ENCODE data around the gene COL6A3.

DNA sequence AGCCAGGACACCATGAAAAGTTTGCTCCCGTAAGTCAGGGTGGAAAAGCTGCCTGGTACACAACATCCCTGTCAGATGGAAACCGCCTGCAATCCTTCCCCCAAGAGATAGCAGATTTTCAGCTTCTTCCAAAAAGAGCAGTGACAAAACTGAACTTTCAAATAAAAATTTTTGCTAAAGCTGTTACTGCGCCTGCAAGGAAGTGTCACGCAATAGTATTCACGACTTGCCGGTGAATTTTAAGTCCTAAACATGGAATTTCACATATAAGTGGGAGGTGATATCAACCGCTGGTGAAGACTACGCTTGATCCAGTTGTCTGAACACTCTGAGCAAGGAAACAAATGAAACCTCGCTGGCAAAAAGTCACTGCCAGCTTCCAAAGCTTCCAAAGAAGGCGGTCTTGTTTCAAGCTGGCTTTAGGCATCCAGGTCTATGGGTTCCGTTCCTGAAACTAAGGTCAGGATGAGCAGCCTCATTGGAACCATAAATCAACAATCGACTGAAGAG is 2.8 kb downstream of the COL6A3 start:
- TF ChIP-seq EZH2 (IDR thresholded peaks at IDR 0.05; ENCODE audit: low read length, unreplicated experiment) (no peak), EZH2phosphoT487 (IDR thresholded peaks at IDR 0.05; ENCODE audit: borderline replicate concordance, low read length) (no peak)
- TF ChIP-seq, protein P1, sequence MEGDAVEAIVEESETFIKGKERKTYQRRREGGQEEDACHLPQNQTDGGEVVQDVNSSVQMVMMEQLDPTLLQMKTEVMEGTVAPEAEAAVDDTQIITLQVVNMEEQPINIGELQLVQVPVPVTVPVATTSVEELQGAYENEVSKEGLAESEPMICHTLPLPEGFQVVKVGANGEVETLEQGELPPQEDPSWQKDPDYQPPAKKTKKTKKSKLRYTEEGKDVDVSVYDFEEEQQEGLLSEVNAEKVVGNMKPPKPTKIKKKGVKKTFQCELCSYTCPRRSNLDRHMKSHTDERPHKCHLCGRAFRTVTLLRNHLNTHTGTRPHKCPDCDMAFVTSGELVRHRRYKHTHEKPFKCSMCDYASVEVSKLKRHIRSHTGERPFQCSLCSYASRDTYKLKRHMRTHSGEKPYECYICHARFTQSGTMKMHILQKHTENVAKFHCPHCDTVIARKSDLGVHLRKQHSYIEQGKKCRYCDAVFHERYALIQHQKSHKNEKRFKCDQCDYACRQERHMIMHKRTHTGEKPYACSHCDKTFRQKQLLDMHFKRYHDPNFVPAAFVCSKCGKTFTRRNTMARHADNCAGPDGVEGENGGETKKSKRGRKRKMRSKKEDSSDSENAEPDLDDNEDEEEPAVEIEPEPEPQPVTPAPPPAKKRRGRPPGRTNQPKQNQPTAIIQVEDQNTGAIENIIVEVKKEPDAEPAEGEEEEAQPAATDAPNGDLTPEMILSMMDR (conservative IDR thresholded peaks at IDR 0.05; ENCODE audit: low read depth, low read length), result no peak

Data from PC-3 (cell line).